Lower leg skin (tissue), 4 donors: ENCODE data around the gene MYBL2. TPM values are rescaled to one million over a fixed set of nuclear protein-coding genes. Genes with fewer than 3 reads are reported as not detected.
"Not testable (repeated sequence)": the region's sequence is repeated elsewhere in the genome, so short reads cannot be mapped to it uniquely, and the experiment has no call there.

Source experiments
- DNase-seq, 2 donors: peaks; one replicate each; pipeline ENCODE4 v3.0.0-alpha.2; 2019; ENCODE audit warnings: low spot score in 2 of 2
- H3K4me3 ChIP-seq: fragments of 200-600 bp; sonication (generic); 2 replicates; pipeline ENCODE4 v1.5.1; 2017; ENCODE audit warnings: mild to moderate bottlenecking, low read depth; ENCODE audit not compliant: poor library complexity, severe bottlenecking
- CTCF ChIP-seq, 3 donors: fragments of 450-650 bp; IDR thresholded peaks; one replicate each; pipeline ENCODE4 v1.5.1; 2016; ENCODE audit warnings: antibody characterized with exemption in 3 of 3, mild to moderate bottlenecking in 3 of 3, moderate library complexity in 2 of 3
- POLR2A ChIP-seq, 2 donors: fragments of 450-650 bp; IDR thresholded peaks; one replicate each; pipeline ENCODE4 v1.6.1; 2016 to 2017; ENCODE audit warnings: antibody characterized with exemption in 2 of 2, mild to moderate bottlenecking in 1 of 2, moderate library complexity in 1 of 2
- WGBS, 2 donors: methylation state at CpG; one replicate each; pipeline ENCODE4 v1.1.5; 2018; 5-methylcytosine and 5-hydroxymethylcytosine counted together
- intact Hi-C: fragments of 100-400 bp; cut with DNase I; formaldehyde crosslinking; loops from one replicate; pipeline ENCODE4 v1.15.0; 2023; ENCODE audit warnings: low total_unique reads
- total RNA-seq, 4 donors: library from RNA; depleted of rRNA; stranded (reverse); fragments of >200 nt; gene quantifications; one replicate each; pipeline ENCODE4 v1.1.0, GENCODE V29; 2016

Gene MYBL2
- total RNA-seq, 4 donors from 2014 or later: 0.19 to 1.2 (median 0.71) TPM

- no peak for TF ChIP-seq POLR2A (IDR thresholded peaks at IDR 0.05)
- no peak for TF ChIP-seq CTCF (IDR thresholded peaks at IDR 0.05)
- intact Hi-C loops: no loop called here
- DNase-seq: no peak
- no peak overlapping the region for H3K4me3 ChIP-seq
These were observed 83.9 kb downstream of the MYBL2 start for GRCh38 chr20:43750774-43751166.

GRCh38 chr20:43751167-43752050 lies 84.5 kb downstream of the MYBL2 start:
- WGBS, 2 donors: 76 to 83% methylated on average over 11 of the region's 11 CpGs
- TF ChIP-seq POLR2A (IDR thresholded peaks at IDR 0.05): no peak
- TF ChIP-seq CTCF (IDR thresholded peaks at IDR 0.05): no peak
- no peak for DNase-seq
- no peak overlapping the region for H3K4me3 ChIP-seq
- intact Hi-C loops: no loop called here

- DNase-seq: no peak
- intact Hi-C loops: no loop called here
- TF ChIP-seq POLR2A (IDR thresholded peaks at IDR 0.05): no peak
- no peak overlapping the region for H3K4me3 ChIP-seq
- WGBS, 2 donors: 76 to 77% methylated on average over 4 of the region's 4 CpGs
These were observed 85.1 kb downstream of the MYBL2 start for GRCh38 chr20:43752051-43752360.

- WGBS, 2 donors: 74 to 76% methylated on average over 13 of the region's 13 CpGs
- intact Hi-C loops: no loop called here
- DNase-seq: peak in 1 of 2 donors; percentile 24
- no peak overlapping the region for H3K4me3 ChIP-seq
- TF ChIP-seq POLR2A (IDR thresholded peaks at IDR 0.05) (no peak), CTCF (IDR thresholded peaks at IDR 0.05) (no peak)
These were observed 85.8 kb downstream of the MYBL2 start for GRCh38 chr20:43752561-43753301.

GRCh38 chr20:43755390-43755789 lies 88.5 kb downstream of the MYBL2 start:
- intact Hi-C loops: no loop called here
- DNase-seq: no peak
- no peak overlapping the region for H3K4me3 ChIP-seq
- TF ChIP-seq POLR2A (IDR thresholded peaks at IDR 0.05) (no peak), CTCF (IDR thresholded peaks at IDR 0.05) (no peak)
- 79 to 84% methylated on average over 7 of the region's 7 CpGs for WGBS, 2 donors

GRCh38 chr20:43755851-43756250 lies 88.9 kb downstream of the MYBL2 start:
- TF ChIP-seq POLR2A (IDR thresholded peaks at IDR 0.05): no peak
- TF ChIP-seq CTCF (IDR thresholded peaks at IDR 0.05): no peak
- no peak for DNase-seq
- no peak overlapping the region for H3K4me3 ChIP-seq
- WGBS, 2 donors: 88 to 90% methylated on average over 8 of the region's 8 CpGs
- intact Hi-C loops: no loop called here

- DNase-seq, H3K4me3 ChIP-seq, intact Hi-C loops: not testable (repeated sequence)
- 71 to 82% methylated on average over 6 of the region's 6 CpGs for WGBS, 2 donors
These were observed 91.0 kb downstream of the MYBL2 start for GRCh38 chr20:43757888-43758287.
